GM23338 (cell line): Measurements from ENCODE around the gene KRTAP10-1.

Experiments used
- CREB1 ChIP-seq: fragments of 250-450 bp; sonication (Bioruptor Pico); IDR thresholded peaks from 2 replicates; pipeline ENCODE4 v1.5.0; 2020; ENCODE audit warnings: low read depth, mild to moderate bottlenecking, moderate library complexity
- EZH2phosphoT487 ChIP-seq: fragments of 200-600 bp; sonication (generic); IDR thresholded peaks from one replicate; pipeline ENCODE4 v1.8.1; 2018; ENCODE audit warnings: antibody characterized with exemption; ENCODE audit not compliant: unreplicated experiment
- TF ChIP-seq, protein P1 (sequence below), 2 experiments: fragments of 200-600 bp in 1 of 2; sonication (generic) in 1 of 2; conservative IDR thresholded peaks; 2 replicates each; pipeline versions ENCODE4 v1.5.1 to v1.6.1; 2016 to 2017; ENCODE audit warnings: antibody characterized with exemption in 2 of 2, low read depth in 2 of 2, mild to moderate bottlenecking in 2 of 2, moderate library complexity in 1 of 2

DNA sequence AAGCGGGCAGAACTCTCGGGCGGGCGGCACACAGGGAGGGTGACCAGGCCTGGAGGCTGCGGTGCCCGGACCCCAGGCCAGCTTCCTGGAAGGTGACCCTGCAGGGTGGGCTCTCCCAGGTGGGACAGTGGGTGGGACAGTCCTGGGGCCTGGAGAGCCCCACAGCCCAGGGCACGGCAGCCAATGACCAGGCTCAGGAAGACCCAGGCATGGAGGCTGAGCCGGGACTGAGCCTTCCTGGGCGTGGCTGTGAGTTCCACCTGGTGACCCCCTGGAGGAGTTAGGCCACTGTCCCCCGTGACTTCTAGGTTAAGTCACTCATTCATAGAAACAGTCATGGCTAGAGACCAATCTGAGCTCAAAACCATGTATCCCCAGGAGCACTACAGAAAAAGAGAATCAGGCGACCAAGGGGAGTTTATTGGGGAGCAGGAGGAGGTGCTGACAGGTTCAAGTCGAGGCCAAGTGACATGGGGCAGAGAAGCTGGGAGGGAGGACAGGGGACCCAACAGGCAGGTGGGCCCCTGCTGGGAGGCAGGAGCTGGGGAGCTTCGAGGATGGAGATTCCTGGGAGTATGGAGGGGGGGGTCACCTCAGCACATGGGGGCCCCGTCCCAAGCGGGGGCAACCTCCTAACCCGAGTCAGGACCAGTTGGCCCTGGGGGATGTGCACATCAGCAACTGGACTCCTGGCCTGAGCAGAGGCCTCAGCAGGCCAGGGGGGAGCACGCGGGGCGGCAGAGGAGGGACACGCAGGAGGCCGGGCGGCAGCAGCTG is 39.2 kb upstream of the KRTAP10-1 start:
- TF ChIP-seq, protein P1, sequence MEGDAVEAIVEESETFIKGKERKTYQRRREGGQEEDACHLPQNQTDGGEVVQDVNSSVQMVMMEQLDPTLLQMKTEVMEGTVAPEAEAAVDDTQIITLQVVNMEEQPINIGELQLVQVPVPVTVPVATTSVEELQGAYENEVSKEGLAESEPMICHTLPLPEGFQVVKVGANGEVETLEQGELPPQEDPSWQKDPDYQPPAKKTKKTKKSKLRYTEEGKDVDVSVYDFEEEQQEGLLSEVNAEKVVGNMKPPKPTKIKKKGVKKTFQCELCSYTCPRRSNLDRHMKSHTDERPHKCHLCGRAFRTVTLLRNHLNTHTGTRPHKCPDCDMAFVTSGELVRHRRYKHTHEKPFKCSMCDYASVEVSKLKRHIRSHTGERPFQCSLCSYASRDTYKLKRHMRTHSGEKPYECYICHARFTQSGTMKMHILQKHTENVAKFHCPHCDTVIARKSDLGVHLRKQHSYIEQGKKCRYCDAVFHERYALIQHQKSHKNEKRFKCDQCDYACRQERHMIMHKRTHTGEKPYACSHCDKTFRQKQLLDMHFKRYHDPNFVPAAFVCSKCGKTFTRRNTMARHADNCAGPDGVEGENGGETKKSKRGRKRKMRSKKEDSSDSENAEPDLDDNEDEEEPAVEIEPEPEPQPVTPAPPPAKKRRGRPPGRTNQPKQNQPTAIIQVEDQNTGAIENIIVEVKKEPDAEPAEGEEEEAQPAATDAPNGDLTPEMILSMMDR (conservative IDR thresholded peaks at IDR 0.05; ENCODE audit: low read depth in 2 of 2), result no peak
- TF ChIP-seq EZH2phosphoT487 (no peak), CREB1 (CRISPR knock-in tag) (no peak)
